ENCODE data around the gene POLR3E.
A peak's percentile ranks its signal among the peaks of the same experiment; 100 is the strongest.
"Not testable (repeated sequence)": the region's sequence is repeated elsewhere in the genome, so short reads cannot be mapped to it uniquely, and the experiment has no call there.

The POLR3E gene

GRCh38 chr16:22278441-22279230, 18.6 kb upstream of the POLR3E start:
- H3K9me3 Mint-ChIP-seq = no peaks in the 10 kb centered on the region
- ATAC-seq (no peak), DNase-seq (no peak)
- no peak overlapping the region for H3K27ac Mint-ChIP-seq
- H3K4me1 Mint-ChIP-seq = no peaks in the 10 kb centered on the region
- H3K27me3 Mint-ChIP-seq = no peaks in the 10 kb centered on the region
- H3K4me3 Mint-ChIP-seq = no peak overlapping the region

DNA sequence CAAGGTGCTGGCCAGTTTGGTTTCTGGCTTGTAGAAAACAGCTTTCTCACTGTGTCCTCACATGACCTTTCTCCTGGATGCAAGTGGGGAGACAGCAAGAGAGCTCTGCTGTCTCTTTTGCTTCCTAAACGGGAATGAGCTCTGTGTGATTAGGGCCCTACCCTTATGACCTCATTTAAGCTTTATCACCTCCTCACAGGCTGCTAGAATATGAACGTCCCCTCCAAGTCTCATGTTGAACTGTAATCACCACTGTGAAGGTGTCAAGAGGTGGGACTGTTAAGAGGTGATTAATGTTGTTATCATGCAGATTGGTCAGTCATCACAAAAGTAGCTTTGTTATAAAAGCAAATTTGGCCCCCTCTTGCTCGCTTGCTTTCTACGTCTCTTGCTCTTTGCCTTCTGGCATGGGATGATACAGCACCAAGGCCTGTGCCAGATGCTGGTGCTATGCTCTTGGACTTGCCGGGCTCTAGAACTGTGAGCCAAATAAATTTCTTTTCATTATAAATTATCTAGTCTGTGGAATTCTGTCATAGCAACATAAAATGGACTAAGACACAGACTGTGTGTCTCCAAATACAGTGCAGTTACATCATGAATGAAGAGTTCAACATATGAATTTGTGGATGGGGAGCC, 14.8 kb upstream of the POLR3E start:
- DNase-seq (no peak), ATAC-seq (no peak)
- Mint-ChIP-seq H3K4me3 (no peak overlapping the region), H3K9me3 (no peaks in the 10 kb centered on the region), H3K4me1 (no peaks in the 10 kb centered on the region), H3K27ac (peak overlapping the region in 1 of 2 donors; percentile 3), H3K27me3 (no peaks in the 10 kb centered on the region)

GRCh38 chr16:22284637-22285036, 12.6 kb upstream of the POLR3E start:
- ATAC-seq (no peak), DNase-seq (no peak)
- H3K4me3 Mint-ChIP-seq = no peak overlapping the region

DNA sequence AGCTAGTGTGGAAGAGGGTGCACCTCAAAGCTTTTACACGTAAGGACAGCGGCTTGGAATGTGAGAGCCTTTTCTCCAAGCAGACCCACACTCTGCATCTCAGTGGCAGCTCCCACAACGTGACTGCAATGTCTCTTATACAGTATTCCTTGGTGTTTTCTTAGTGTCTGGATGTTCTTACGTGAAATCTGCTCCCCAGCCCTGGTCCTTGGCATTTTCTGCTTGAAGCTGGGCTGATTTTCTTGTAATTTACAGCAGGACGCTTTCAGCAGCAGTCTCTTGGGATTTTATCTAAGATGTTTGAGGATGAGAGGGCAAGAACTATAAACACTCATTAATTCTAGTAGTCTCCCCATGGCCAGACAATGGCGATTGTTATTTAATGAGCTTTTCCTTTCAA, 12.1 kb upstream of the POLR3E start:
- H3K27me3 Mint-ChIP-seq = no peaks in the 10 kb centered on the region
- DNase-seq = no peak
- no peaks in the 10 kb centered on the region for H3K9me3 Mint-ChIP-seq
- no peak overlapping the region for H3K4me3 Mint-ChIP-seq
- ATAC-seq = no peak
- no peak overlapping the region for H3K27ac Mint-ChIP-seq
- H3K4me1 Mint-ChIP-seq = no peaks in the 10 kb centered on the region

More at GRCh38 chr16:22284637-22285036, 12.6 kb upstream of the POLR3E start:
- H3K27me3 Mint-ChIP-seq = no peaks in the 10 kb centered on the region
- H3K9me3 Mint-ChIP-seq = no peaks in the 10 kb centered on the region
- no peaks in the 10 kb centered on the region for H3K4me1 Mint-ChIP-seq
- no peak overlapping the region for H3K27ac Mint-ChIP-seq

DNA sequence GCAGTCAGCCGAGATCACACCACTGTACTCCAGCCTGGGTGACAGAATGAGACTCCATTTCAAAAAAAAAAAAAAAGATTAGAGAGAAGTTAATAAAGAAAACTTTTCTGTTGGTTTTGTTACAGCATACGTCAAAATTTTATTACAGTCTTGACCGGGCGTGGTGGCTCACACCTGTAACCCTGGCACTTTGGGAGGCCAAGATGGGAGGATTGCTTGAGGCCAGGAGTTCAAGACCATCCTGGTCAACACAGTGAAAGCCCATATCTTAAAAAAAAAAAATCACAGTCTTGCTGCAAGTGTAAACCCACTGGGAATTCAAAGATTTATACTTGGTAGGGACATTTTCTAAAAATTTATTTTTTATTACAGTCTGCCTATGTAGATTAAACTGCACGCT, 6.2 kb upstream of the POLR3E start:
- Mint-ChIP-seq H3K4me1 (peaks cover 13% of the 10 kb centered on the region), H3K4me3 (no peak overlapping the region), H3K27ac (peak overlapping the region in 1 of 2 donors; percentile 78), H3K27me3 (no peaks in the 10 kb centered on the region), H3K9me3 (no peaks in the 10 kb centered on the region)
- ATAC-seq = no peak
- no peak for DNase-seq

GRCh38 chr16:22291860-22292318, 5.3 kb upstream of the POLR3E start:
- DNase-seq = no peak
- Mint-ChIP-seq H3K27me3 (no peaks in the 10 kb centered on the region), H3K27ac (peak overlapping the region; percentile 52 to 76), H3K9me3 (no peaks in the 10 kb centered on the region), H3K4me1 (peaks cover 22% of the 10 kb centered on the region), H3K4me3 (no peak overlapping the region)
- ATAC-seq = no peak

DNA sequence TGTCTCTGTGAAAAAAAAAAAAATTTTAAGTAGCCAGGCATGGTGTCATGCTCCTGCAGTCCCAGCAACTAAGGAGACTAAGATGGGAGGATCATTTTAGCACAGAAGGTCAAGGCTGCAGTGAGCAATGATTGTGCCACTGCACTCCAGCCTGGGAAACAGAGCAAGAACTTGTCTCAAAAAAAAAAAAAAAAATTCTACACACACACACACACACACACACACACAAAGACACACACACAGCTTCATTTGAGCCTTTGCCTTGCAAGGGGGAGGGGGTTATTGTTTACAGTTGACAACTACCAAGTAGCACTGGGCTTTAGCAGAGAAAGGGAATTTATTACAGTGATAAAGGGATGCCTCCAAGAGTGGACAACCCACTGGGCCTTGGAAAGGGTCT, 4.9 kb upstream of the POLR3E start:
- Mint-ChIP-seq H3K27me3 (no peaks in the 10 kb centered on the region), H3K4me1 (peaks cover 26% of the 10 kb centered on the region), H3K4me3 (no peak overlapping the region), H3K27ac (peak overlapping the region in 1 of 2 donors; percentile 76), H3K9me3 (no peaks in the 10 kb centered on the region)
- DNase-seq = no peak
- ATAC-seq = no peak

GRCh38 chr16:22293137-22294106, 3.8 kb upstream of the POLR3E start:
- Mint-ChIP-seq H3K9me3 (no peaks in the 10 kb centered on the region), H3K4me3 (no peak overlapping the region)

GRCh38 chr16:22296225-22297113, 740 bp upstream of the POLR3E start:
- ATAC-seq (no peak), DNase-seq (peak in 1 of 2 donors; percentile 7)
- Mint-ChIP-seq H3K4me3 (peak overlapping the region; percentile 93 to 96), H3K27ac (peak overlapping the region; percentile 97 to 100), H3K27me3 (no peaks in the 10 kb centered on the region), H3K9me3 (no peaks in the 10 kb centered on the region), H3K4me1 (peaks cover 61% of the 10 kb centered on the region)

More at GRCh38 chr16:22293137-22294106, 3.8 kb upstream of the POLR3E start:
- ATAC-seq = no peak
- no peak for DNase-seq
- Mint-ChIP-seq H3K27ac (no peak overlapping the region), H3K4me1 (peaks cover 35% of the 10 kb centered on the region), H3K27me3 (no peaks in the 10 kb centered on the region)

GRCh38 chr16:22297871-22298733, 893 bp downstream of the POLR3E start:
- H3K4me1 Mint-ChIP-seq = peaks cover 65% of the 10 kb centered on the region
- DNase-seq = peak; percentile 84 to 90

DNA sequence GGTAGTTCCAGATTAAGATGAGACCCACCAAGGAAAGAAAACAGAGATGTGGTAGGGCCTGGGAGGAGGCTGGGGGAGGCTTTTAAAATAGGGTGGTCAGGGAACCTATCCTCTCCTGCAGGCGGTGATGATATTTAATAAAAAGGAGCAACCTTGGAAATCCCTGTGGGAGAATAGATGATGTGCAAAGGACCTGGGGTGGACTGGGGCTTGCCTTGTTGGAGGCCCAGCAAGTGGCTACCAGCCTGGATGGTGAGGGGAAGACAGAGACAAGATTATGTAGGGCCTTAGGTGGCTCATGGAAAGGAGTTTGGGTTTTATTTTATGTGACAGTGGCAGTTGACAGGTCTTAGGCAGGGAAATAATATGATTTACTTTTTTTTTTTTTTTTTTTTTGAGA, 1.8 kb downstream of the POLR3E start:
- no peaks in the 10 kb centered on the region for H3K27me3 Mint-ChIP-seq
- DNase-seq (no peak), ATAC-seq (no peak)
- H3K4me3 Mint-ChIP-seq = peak overlapping the region; percentile 93 to 96
- H3K4me1 Mint-ChIP-seq = peaks cover 70% of the 10 kb centered on the region
- H3K27ac Mint-ChIP-seq = peak overlapping the region; percentile 0 to 100
- no peaks in the 10 kb centered on the region for H3K9me3 Mint-ChIP-seq

More at GRCh38 chr16:22297871-22298733, 893 bp downstream of the POLR3E start:
- Mint-ChIP-seq H3K4me3 (peak overlapping the region; percentile 93 to 96), H3K9me3 (no peaks in the 10 kb centered on the region), H3K27ac (peak overlapping the region; percentile 97 to 100), H3K27me3 (no peaks in the 10 kb centered on the region)
- peak; percentile 77 for ATAC-seq

DNA sequence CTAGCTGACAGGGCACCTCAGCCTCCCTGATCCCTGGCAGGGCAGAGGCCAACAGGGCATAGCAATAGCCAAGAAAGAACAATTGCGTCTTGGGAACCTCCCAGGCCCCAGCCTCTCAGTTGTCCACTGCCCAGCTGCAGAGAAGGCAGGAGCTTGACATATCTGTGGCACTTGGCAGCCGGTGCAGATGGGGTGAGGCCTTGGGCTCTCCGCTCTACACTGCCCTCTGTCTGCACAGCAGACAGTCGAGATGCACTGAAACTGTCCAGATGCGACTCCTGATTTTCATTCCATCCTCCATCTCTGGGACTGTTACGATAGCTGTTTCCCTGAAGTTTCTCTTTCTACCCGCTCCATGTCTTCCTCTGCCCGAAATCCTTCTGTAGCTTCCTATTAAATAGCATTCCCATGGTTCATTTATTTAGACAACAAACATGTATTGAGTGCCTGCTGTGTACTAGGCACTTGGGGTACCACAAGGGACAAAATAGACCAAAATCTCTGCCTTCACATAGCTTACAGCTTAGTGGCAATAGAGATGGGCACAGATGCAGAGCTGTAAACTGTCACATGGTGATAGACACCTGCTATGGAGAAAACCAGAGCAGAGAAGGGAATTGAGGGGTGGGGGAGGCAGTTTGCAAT, 3.3 kb downstream of the POLR3E start:
- Mint-ChIP-seq H3K27me3 (no peaks in the 10 kb centered on the region), H3K4me1 (peaks cover 75% of the 10 kb centered on the region)
- peak; percentile 28 to 49 for DNase-seq

GRCh38 chr16:22301423-22301822, 4.2 kb downstream of the POLR3E start:
- not testable (repeated sequence) for H3K27ac Mint-ChIP-seq, ATAC-seq, DNase-seq, H3K4me3 Mint-ChIP-seq, H3K9me3 Mint-ChIP-seq, H3K27me3 Mint-ChIP-seq
- peaks cover 70% of the 10 kb centered on the region for H3K4me1 Mint-ChIP-seq

More for the DNA sequence above, 3.3 kb downstream of the POLR3E start:
- ATAC-seq = no peak
- Mint-ChIP-seq H3K9me3 (no peaks in the 10 kb centered on the region), H3K27ac (peak overlapping the region in 1 of 2 donors; percentile 10), H3K4me3 (peak overlapping the region in 1 of 2 donors; percentile 1)
